Hepatocyte (in vitro differentiated cells): ENCODE measurements around the gene TTC28. TPM values are rescaled to one million over a fixed set of nuclear protein-coding genes. Genes with fewer than 3 reads are reported as not detected.

Experiments used
- DNase-seq: peaks from one replicate; pipeline ENCODE4 v3.0.0-alpha.2; 2016; ENCODE audit warnings: low spot score
- H2AFZ ChIP-seq: fragments of 200-600 bp; sonication (generic); 2 replicates; pipeline ENCODE4 v1.6.0; 2016; ENCODE audit warnings: antibody characterized with exemption, mild to moderate bottlenecking
- H3K27ac ChIP-seq: fragments of 200-600 bp; sonication (generic); 2 replicates; pipeline ENCODE4 v1.5.1; 2016; ENCODE audit warnings: mild to moderate bottlenecking
- H3K27me3 ChIP-seq: fragments of 200-600 bp; sonication (generic); 2 replicates; pipeline ENCODE4 v1.6.1; 2016
- H3K36me3 ChIP-seq: fragments of 200-600 bp; sonication (generic); replicated peaks from 2 replicates; pipeline ENCODE4 v1.5.1; 2016; ENCODE audit warnings: low read depth; ENCODE audit not compliant: insufficient read depth
- H3K4me1 ChIP-seq: fragments of 200-600 bp; sonication (generic); 2 replicates; pipeline ENCODE4 v1.5.1; 2016; ENCODE audit warnings: mild to moderate bottlenecking, moderate library complexity; ENCODE audit not compliant: insufficient read depth
- H3K4me2 ChIP-seq: fragments of 200-600 bp; sonication (generic); 2 replicates; pipeline ENCODE4 v1.6.0; 2016
- H3K4me3 ChIP-seq: fragments of 200-600 bp; sonication (generic); 2 replicates; pipeline ENCODE4 v1.5.1; 2016; ENCODE audit warnings: mild to moderate bottlenecking
- H3K79me2 ChIP-seq: fragments of 200-600 bp; sonication (generic); 2 replicates; pipeline ENCODE4 v1.6.0; 2017; ENCODE audit warnings: mild to moderate bottlenecking
- H3K9me2 ChIP-seq: fragments of 200-600 bp; sonication (generic); replicated peaks from 2 replicates; pipeline ENCODE4 v1.6.0; 2017; ENCODE audit warnings: mild to moderate bottlenecking; ENCODE audit not compliant: insufficient read depth
- H3K9me3 ChIP-seq: fragments of 200-600 bp; sonication (generic); 2 replicates; pipeline ENCODE4 v1.5.1; 2016; ENCODE audit warnings: low read depth, mild to moderate bottlenecking
- H4K20me1 ChIP-seq: fragments of 200-600 bp; sonication (generic); 2 replicates; pipeline ENCODE4 v1.6.0; 2016; ENCODE audit warnings: mild to moderate bottlenecking; ENCODE audit not compliant: insufficient read depth, poor library complexity, severe bottlenecking
- CTCF ChIP-seq: fragments of 200-600 bp; sonication (generic); IDR thresholded peaks from 2 replicates; pipeline ENCODE4 v1.5.1; 2016; ENCODE audit warnings: antibody characterized with exemption, mild to moderate bottlenecking; ENCODE audit not compliant: poor library complexity
- EZH2 ChIP-seq: fragments of 200-600 bp; sonication (generic); IDR thresholded peaks from 2 replicates; pipeline ENCODE4 v1.6.1; 2016; ENCODE audit warnings: antibody characterized with exemption, mild to moderate bottlenecking, borderline replicate concordance
- EZH2phosphoT487 ChIP-seq: fragments of 200-600 bp; sonication (generic); IDR thresholded peaks from one replicate; pipeline ENCODE4 v1.6.1; 2018; ENCODE audit warnings: antibody characterized with exemption, mild to moderate bottlenecking, low read depth, moderate library complexity; ENCODE audit not compliant: unreplicated experiment, severe bottlenecking
- WGBS: methylation state at CpG from one replicate; pipeline ENCODE4 v1.1.6; 2016; ENCODE audit warnings: low lambda C conversion rate; ENCODE audit errors: missing lambda C conversion rate; 5-methylcytosine and 5-hydroxymethylcytosine counted together
- polyA plus RNA-seq: library from polyadenylated mRNA; unstranded; fragments of >200 nt; fragmentation: Nextera tagmentation; extraction: Ambion mirVana; gene quantifications from 2 replicates; pipeline ENCODE4 v1.2.1, GENCODE V29; 2016
- total RNA-seq: library from RNA; depleted of rRNA; stranded (reverse); fragments of >200 nt; gene quantifications from 2 replicates; pipeline ENCODE4 v1.2.3, GENCODE V29; 2014

Gene TTC28
- total and polyA plus RNA-seq, 2 experiments from 2014 or later: 14.7 to 30.4 TPM

- Histone ChIP-seq H3K9me2 (no peaks in the 10 kb centered on the region), H3K79me2 (peaks cover 11% of the 10 kb centered on the region), H2AFZ (no peak overlapping the region), H3K4me2 (no peak overlapping the region), H3K27ac (no peak overlapping the region), H3K36me3 (no peaks in the 10 kb centered on the region), H3K4me3 (no peak overlapping the region), H3K4me1 (peaks cover 7% of the 10 kb centered on the region), H3K9me3 (no peaks in the 10 kb centered on the region), H4K20me1 (peaks cover 2% of the 10 kb centered on the region), H3K27me3 (no peaks in the 10 kb centered on the region)
- no peak for TF ChIP-seq EZH2phosphoT487
- no peak for TF ChIP-seq CTCF
- DNase-seq: no peak
- 71% methylated on average over 5 of the region's 5 CpGs for WGBS
Observed at GRCh38 chr22:28348613-28349609, 330.7 kb downstream of the TTC28 start.

GRCh38 chr22:28346308-28346707 is 333.3 kb downstream of the TTC28 start:
- peaks cover 18% of the 10 kb centered on the region for H3K79me2 ChIP-seq
- TF ChIP-seq EZH2phosphoT487: no peak
- no peak for TF ChIP-seq CTCF
- no peak for TF ChIP-seq EZH2
- H3K9me2 ChIP-seq: no peaks in the 10 kb centered on the region
- whole genome bisulfite sequencing: 94% methylated on average over 2 of the region's 2 CpGs
- no peaks in the 10 kb centered on the region for H3K36me3 ChIP-seq
- DNase-seq: no peak
- H2AFZ ChIP-seq: no peak overlapping the region
- no peak overlapping the region for H3K4me3 ChIP-seq
- H3K9me3 ChIP-seq: no peaks in the 10 kb centered on the region
- H4K20me1 ChIP-seq: peaks cover 2% of the 10 kb centered on the region
- H3K27me3 ChIP-seq: no peaks in the 10 kb centered on the region
- no peak overlapping the region for H3K4me2 ChIP-seq
- H3K27ac ChIP-seq: no peak overlapping the region
- peaks cover 7% of the 10 kb centered on the region for H3K4me1 ChIP-seq

GRCh38 chr22:28344918-28345703 is 334.5 kb downstream of the TTC28 start:
- TF ChIP-seq EZH2phosphoT487: no peak
- TF ChIP-seq EZH2: no peak
- no peaks in the 10 kb centered on the region for H3K27me3 ChIP-seq
- H3K27ac ChIP-seq: no peak overlapping the region
- H3K4me3 ChIP-seq: no peak overlapping the region
- H3K36me3 ChIP-seq: no peaks in the 10 kb centered on the region
- no peak overlapping the region for H2AFZ ChIP-seq
- H3K9me3 ChIP-seq: no peaks in the 10 kb centered on the region
- peaks cover 2% of the 10 kb centered on the region for H4K20me1 ChIP-seq
- H3K4me2 ChIP-seq: no peak overlapping the region
- H3K9me2 ChIP-seq: no peaks in the 10 kb centered on the region
- DNase-seq: no peak
- peaks cover 7% of the 10 kb centered on the region for H3K4me1 ChIP-seq
- WGBS: 73% methylated on average over 7 of the region's 7 CpGs
- H3K79me2 ChIP-seq: peaks cover 24% of the 10 kb centered on the region

GRCh38 chr22:28341001-28341400 is 338.6 kb downstream of the TTC28 start:
- H3K4me2 ChIP-seq: no peak overlapping the region
- no peak for TF ChIP-seq EZH2
- TF ChIP-seq EZH2phosphoT487: no peak
- TF ChIP-seq CTCF: no peak
- H3K79me2 ChIP-seq: peaks cover 24% of the 10 kb centered on the region
- peaks cover 7% of the 10 kb centered on the region for H3K4me1 ChIP-seq
- H4K20me1 ChIP-seq: peaks cover 2% of the 10 kb centered on the region
- no peaks in the 10 kb centered on the region for H3K36me3 ChIP-seq
- H3K9me2 ChIP-seq: no peaks in the 10 kb centered on the region
- DNase-seq: no peak
- no peak overlapping the region for H2AFZ ChIP-seq
- no peaks in the 10 kb centered on the region for H3K27me3 ChIP-seq
- no peaks in the 10 kb centered on the region for H3K9me3 ChIP-seq
- H3K4me3 ChIP-seq: no peak overlapping the region
- H3K27ac ChIP-seq: no peak overlapping the region
